T1000 (cell line): ENCODE data around the gene PAH.
A peak's percentile ranks its signal among the peaks of the same experiment; 100 is the strongest.
"Not testable (repeated sequence)": the region's sequence is repeated elsewhere in the genome, so short reads cannot be mapped to it uniquely, and the experiment has no call there.

Experiments
- DNase-seq: peaks from one replicate; lab custom pipeline; 2025; ENCODE audit warnings: mixed read lengths; lab: John Stamatoyannopoulos, UW

Gene PAH

GRCh38 chr12:102891756-102892155 lies 25.3 kb downstream of the PAH start:
- no peak for DNase-seq

- DNase-seq: no peak
These were observed 28.5 kb downstream of the PAH start for GRCh38 chr12:102888511-102888910.

- DNase-seq: no peak
These were observed 31.8 kb downstream of the PAH start for GRCh38 chr12:102885043-102885932.

- DNase-seq: no peak
These were observed 33.7 kb downstream of the PAH start for GRCh38 chr12:102883204-102883799.

GRCh38 chr12:102880783-102881182 lies 36.3 kb downstream of the PAH start:
- no peak for DNase-seq

GRCh38 chr12:102879144-102879763 lies 37.8 kb downstream of the PAH start:
- peak; percentile 27 for DNase-seq

GRCh38 chr12:102876883-102877282 lies 40.2 kb downstream of the PAH start:
- no peak for DNase-seq

GRCh38 chr12:102874819-102875218 lies 42.2 kb downstream of the PAH start:
- DNase-seq: no peak

- DNase-seq: no peak
These were observed 44.0 kb downstream of the PAH start for GRCh38 chr12:102873077-102873476.

GRCh38 chr12:102871014-102871413 lies 46.0 kb downstream of the PAH start:
- DNase-seq: no peak

GRCh38 chr12:102869571-102869970 lies 47.5 kb downstream of the PAH start:
- DNase-seq: no peak

- DNase-seq: no peak
These were observed 51.0 kb downstream of the PAH start for GRCh38 chr12:102865821-102866615.

- DNase-seq: no peak
These were observed 54.6 kb downstream of the PAH start for GRCh38 chr12:102862486-102862885.

- DNase-seq: no peak
These were observed 65.8 kb downstream of the PAH start for GRCh38 chr12:102851246-102851645.

GRCh38 chr12:102849722-102850447 lies 67.2 kb downstream of the PAH start:
- DNase-seq: no peak

GRCh38 chr12:102848832-102849231 lies 68.2 kb downstream of the PAH start:
- DNase-seq: no peak

GRCh38 chr12:102847131-102847530 lies 69.9 kb downstream of the PAH start:
- DNase-seq: no peak

- no peak for DNase-seq
These were observed 83.2 kb downstream of the PAH start for GRCh38 chr12:102833687-102834441.

- DNase-seq: not testable (repeated sequence)
These were observed 84.2 kb downstream of the PAH start for GRCh38 chr12:102832826-102833225.

GRCh38 chr12:102824218-102824835 lies 92.7 kb downstream of the PAH start:
- DNase-seq: no peak
